Stimulated activated CD4-positive, alpha-beta T cell treated with anti-CD3 and anti-CD28 coated beads, Interleukin-2, amount 100 ng/mL, for 48 hours (primary cell): ENCODE measurements around the gene LRMDA.

Experiments used
- DNase-seq, 2 donors: peaks; one replicate each; pipeline ENCODE4 v3.0.0-alpha.2; 2020

The LRMDA gene

GRCh38 chr10:76150876-76151288, 719.5 kb downstream of the LRMDA start:
- DNase-seq, result no peak

DNA sequence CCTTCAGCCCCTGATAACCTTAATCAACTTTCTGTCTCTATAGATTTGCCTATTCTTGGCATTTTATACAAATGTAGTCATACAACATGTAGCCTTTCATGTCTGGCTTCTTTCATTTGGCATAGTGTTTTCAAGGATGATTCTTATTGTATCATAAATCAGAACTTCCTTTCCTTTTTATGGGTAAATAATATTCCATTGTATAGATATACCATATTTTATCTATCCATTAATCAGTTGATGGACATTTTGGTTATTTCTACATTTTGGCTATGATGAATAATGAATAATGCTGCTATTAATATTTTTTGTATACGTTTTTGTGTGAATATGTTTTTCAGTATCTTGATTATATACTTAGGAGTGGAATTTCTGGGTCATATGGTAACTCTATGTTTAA, 720.8 kb downstream of the LRMDA start:
- DNase-seq, result no peak

DNA sequence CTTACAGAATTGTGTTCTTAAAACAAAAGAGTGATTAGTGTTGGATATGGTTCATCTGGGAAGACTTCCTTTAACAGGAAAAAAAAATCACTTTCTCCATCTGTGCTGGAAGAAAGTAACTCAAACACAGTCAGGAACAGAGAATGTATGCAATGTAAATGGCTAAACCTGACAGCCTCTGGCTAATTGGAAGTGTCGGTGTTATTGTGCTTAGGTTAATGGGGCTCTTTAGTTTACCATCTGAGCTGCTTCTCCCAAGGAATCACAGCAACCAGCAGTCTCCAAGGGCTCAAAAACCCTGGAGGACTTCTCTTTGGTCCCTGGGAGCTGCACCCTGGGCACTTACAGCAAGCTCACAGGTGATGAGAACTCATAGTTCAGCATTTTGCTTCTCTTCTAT, 724.5 kb downstream of the LRMDA start:
- DNase-seq, result no peak

GRCh38 chr10:76160446-76161300, 729.2 kb downstream of the LRMDA start:
- DNase-seq, result no peak

GRCh38 chr10:76161301-76161582, 729.8 kb downstream of the LRMDA start:
- no peak for DNase-seq

DNA sequence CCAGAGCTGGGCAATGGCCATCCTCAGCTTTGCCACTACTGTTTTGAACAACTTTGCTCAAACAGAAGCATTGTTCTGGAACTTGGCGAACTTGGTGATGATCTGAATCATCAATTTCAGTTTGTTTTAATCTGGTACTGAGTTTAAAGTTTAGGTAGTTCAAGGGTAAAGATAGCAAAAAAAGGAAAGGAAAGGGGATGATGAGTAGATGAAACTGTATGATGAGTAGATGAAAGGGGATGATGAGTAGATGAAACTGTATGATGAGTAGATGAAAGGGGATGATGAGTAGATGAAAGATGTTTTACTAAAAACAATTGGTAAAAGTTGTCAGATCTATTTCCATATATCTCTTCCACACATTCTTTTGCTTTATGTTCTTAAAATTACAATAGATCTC, 737.0 kb downstream of the LRMDA start:
- no peak for DNase-seq

DNA sequence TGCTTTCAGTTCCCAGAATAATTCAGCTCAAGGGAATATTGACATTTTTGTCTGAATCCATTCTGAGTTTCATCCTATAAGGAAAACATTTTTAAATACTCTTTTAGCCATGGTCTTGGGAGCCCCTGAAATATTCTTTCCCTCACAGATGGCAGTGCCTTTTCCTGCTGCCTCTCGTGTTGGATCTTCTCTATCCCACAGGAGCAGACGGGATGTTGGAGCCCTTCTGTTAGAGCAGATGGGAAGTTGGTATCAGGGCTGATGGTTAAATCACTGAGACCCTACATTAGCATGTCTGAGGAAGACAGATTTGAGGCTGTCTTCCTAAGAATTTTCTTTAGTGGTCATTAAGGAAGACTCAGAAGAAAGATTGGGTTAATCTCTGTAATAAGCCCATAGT, 737.8 kb downstream of the LRMDA start:
- DNase-seq, result no peak

DNA sequence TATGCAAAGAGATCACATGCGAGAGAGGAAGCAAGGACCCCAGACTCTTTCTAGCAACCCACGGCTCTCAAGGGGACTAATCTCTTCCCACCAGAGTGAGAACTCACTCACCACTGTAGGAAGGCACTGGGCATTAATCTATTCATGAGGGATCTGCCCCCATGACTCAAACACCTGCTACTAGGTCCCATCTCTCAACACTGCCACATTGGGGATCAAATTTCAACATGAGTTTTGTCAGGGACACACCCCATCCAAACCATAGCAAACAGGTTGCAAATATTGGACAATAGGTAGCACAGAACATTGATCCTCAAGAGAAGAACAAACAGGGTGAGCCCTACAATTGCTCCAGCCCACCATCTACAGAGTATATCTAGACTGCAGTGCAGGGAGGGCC, 740.6 kb downstream of the LRMDA start:
- DNase-seq, result no peak

DNA sequence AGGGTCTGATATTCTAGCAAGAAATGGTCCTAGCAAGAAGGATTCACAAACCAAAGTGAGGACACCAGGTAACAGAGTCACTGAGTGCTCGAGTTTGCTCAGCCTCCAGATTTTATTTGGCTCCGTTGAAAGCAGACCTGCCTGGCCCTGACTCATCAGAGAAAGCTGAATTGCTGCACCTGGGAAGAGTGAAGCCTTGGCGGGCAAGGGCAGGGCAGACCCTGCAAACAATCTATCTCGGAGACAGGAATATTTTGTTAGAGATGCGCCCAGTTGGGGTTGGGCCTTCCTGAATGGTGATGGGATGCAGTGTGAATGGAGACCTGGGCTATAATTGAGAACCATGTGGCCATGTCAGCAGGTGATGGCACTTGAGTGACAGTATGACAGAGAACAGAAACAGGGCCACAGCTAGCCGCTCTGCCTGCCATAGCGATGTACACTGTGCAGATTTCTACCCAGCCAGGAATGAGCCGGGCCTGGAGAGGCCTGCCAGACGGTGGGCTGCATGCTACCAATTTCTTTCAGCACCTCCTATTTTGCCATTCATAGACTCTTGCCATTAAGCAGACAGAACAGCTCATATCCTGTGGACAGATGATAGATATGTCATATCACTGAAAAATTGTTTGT, 744.2 kb downstream of the LRMDA start:
- no peak for DNase-seq

DNA sequence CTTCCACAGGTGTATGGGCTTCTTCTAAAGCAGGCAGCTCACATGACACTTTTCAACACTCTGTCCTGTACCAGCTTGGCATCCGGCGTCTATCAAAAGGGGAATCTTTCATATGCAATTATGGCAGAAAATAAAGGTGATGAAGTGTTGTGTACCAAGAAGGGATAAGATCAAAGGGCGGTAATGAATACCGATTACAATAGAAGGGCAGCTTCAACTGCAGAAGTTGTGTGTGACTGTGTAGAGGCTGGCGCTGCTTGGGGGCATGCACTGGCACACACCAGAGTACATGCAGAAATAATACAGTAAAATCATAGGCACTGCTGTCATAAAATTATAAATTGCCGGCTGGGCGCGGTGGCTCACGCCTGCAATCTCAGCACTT, 744.7 kb downstream of the LRMDA start:
- no peak for DNase-seq

GRCh38 chr10:76177936-76178335, 746.5 kb downstream of the LRMDA start:
- no peak for DNase-seq

GRCh38 chr10:76178532-76179292, 747.3 kb downstream of the LRMDA start:
- DNase-seq, result no peak

DNA sequence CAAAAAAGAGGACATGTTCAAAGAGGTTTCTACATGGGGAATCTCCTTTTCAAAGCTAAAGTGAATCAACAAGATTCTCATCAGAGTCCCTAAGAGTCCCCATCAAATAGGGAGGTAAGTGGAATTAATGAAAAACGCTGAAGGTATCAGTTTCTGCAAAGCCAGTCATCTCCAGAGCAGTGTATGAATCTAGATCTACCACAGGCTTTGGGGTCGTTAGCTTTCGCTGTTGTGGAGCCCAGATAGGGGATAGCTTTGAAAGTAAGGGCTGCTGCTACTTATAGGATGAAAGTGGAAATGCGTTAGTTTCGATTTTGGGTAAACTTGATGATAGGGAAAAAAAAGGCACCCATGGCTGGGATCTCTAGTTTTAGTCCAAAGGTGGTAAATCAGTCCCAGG, 748.4 kb downstream of the LRMDA start:
- no peak for DNase-seq

DNA sequence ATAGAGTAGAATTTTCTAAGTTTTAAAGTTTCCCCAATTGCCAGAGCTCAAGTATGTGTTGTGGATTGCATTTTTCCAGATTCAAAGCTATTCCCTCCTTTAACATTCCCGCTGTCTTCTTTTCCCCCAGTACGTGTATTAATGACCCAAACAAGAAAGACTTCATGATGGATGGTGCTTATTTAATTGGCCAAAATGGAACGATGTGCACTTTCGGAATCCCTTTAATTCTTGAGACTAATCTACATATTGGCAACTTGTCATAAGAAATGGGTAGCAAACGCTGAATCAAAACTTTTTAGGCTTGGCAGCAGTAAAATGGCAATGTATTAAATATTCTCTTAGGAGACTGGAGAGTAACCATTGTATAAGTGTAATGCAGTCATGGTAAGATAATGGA, 753.2 kb downstream of the LRMDA start:
- no peak for DNase-seq

GRCh38 chr10:76185471-76186301, 754.3 kb downstream of the LRMDA start:
- no peak for DNase-seq

DNA sequence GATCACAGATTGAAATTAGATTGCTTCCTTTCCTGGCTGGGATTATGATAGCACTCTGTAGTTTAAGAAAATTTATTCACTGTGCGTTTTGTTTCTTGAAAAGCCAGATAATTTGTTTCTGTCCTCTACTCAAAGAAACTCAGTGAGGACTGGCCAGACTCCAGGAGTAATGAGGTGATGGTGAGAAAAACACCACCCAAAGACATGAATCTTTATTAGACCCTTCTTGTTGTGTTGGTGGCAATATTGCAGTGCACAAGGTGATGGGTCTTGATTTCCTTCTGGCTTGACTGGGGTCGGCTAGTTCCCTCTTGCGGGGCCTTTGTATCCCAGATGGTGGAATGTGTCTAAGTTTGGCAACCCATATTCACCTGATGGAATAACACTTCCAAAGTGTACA, 756.8 kb downstream of the LRMDA start:
- DNase-seq, result no peak

- no peak for DNase-seq
These were observed 759.3 kb downstream of the LRMDA start for GRCh38 chr10:76190634-76191270.

DNA sequence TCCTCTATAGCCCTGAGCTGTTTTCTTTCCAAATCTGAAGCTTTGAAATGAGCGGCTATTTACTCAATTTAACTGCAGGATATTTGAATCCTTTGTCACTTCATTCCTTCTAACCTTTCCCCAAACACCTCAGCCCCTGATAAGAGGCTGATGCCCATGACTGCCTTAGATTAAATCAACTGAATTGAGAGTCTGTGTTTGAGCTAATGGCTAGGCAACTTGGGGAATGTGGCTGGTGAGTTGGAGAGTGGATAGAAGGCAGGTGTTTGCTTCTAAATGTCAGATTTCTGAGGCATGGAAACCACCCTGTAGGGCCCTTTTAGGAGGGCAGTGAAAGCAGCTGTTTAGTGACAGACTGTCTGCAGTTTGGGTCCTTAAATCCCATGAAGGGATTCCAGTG, 759.9 kb downstream of the LRMDA start:
- no peak for DNase-seq

GRCh38 chr10:76192151-76192550, 760.7 kb downstream of the LRMDA start:
- DNase-seq, result no peak

GRCh38 chr10:76192694-76193320, 761.4 kb downstream of the LRMDA start:
- DNase-seq, result no peak

DNA sequence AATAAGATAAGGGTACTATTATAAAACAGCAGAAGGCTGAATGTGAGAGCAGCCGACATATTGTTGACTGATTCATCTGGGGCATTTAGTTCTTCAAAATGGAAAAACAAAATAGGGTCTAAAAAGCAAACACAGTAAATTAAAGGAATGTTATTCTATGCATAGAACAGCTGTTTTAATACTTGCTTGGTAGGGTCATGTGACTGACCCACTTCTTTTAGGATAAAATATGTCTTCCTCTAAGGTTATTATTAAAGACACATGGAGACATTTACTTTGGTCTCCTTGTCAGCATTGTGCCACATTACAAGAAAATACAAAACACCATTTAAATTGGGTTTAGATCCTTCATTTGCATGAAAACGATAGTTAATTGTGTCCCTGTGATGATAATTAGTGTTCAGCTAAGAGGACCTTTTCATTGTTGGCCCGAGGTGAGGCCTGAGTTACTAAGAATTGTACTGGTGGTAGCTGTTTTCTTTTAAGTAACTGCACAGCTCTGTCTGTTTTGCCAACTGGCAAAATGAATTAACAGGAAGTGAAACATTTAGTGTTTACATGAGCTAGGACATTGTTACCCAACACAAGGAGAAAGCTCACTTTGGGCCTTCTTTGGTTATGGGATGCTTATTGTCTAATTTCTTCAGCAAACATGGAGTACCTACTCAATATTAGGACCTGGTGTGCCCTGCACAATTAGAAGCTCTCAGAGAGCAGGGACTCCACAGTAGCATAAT, 764.4 kb downstream of the LRMDA start:
- DNase-seq, result no peak
